Parathyroid adenoma (tissue), 2 donors: ENCODE measurements around the gene RCOR1.

ENCODE experiments used
- H2AFZ ChIP-seq: fragments of 300-600 bp; sonication (generic); one replicate; pipeline ENCODE4 v1.7.0; 2017; ENCODE audit warnings: antibody characterized with exemption, mild to moderate bottlenecking
- H3K27ac ChIP-seq: fragments of 300-600 bp; sonication (generic); one replicate; pipeline ENCODE4 v1.7.0; 2017
- H3K27me3 ChIP-seq: fragments of 300-600 bp; sonication (generic); one replicate; pipeline ENCODE4 v1.7.0; 2017; ENCODE audit warnings: low read length; ENCODE audit not compliant: control insufficient read depth, insufficient read depth
- H3K36me3 ChIP-seq: fragments of 300-600 bp; sonication (generic); one replicate; pipeline ENCODE4 v1.7.0; 2017; ENCODE audit warnings: low read length; ENCODE audit not compliant: control insufficient read depth, insufficient read depth
- H3K4me1 ChIP-seq: fragments of 300-600 bp; sonication (generic); one replicate; pipeline ENCODE4 v1.7.0; 2017; ENCODE audit warnings: control low read depth
- H3K4me2 ChIP-seq: fragments of 300-600 bp; sonication (generic); one replicate; pipeline ENCODE4 v1.7.0; 2017; ENCODE audit warnings: low read length
- H3K4me3 ChIP-seq: fragments of 300-600 bp; sonication (generic); one replicate; pipeline ENCODE4 v1.7.0; 2017; ENCODE audit warnings: low read depth, low read length
- H3K79me2 ChIP-seq: fragments of 300-600 bp; sonication (generic); one replicate; pipeline ENCODE4 v1.7.0; 2017; ENCODE audit warnings: control low read depth
- H3K9ac ChIP-seq: fragments of 300-600 bp; sonication (generic); one replicate; pipeline ENCODE4 v1.7.0; 2017; ENCODE audit warnings: mild to moderate bottlenecking
- H3K9me3 ChIP-seq: fragments of 300-600 bp; sonication (generic); one replicate; pipeline ENCODE4 v1.7.0; 2017; ENCODE audit warnings: low read length; ENCODE audit not compliant: control insufficient read depth
- TF ChIP-seq, protein P1 (sequence below): fragments of 300-600 bp; sonication (generic); IDR thresholded peaks from one replicate; pipeline ENCODE4 v1.7.0; 2017; ENCODE audit warnings: antibody characterized with exemption, mild to moderate bottlenecking
- donor health status: primary hyperparathyroidism.

Gene RCOR1

GRCh38 chr14:102591944-102592762 lies at the start of gene RCOR1:
TSS of gene RCOR1 (plus strand) at chr14:102592649. CDS start at chr14:102592887, 238 bp downstream.
- Histone ChIP-seq H3K36me3 (no peaks in the 10 kb centered on the region), H3K9me3 (no peaks in the 10 kb centered on the region), H3K79me2 (peaks cover 3% of the 10 kb centered on the region), H3K9ac (peak within 1 kb of the TSS; percentile 91), H3K4me1 (peaks cover 2% of the 10 kb centered on the region), H3K27ac (peak within 1 kb of the TSS; percentile 87), H2AFZ (peak within 1 kb of the TSS; percentile 90), H3K4me2 (peak within 1 kb of the TSS; percentile 93), H3K27me3 (no peaks in the 10 kb centered on the region), H3K4me3 (peak within 1 kb of the TSS; percentile 93)
- TF ChIP-seq, protein P1, sequence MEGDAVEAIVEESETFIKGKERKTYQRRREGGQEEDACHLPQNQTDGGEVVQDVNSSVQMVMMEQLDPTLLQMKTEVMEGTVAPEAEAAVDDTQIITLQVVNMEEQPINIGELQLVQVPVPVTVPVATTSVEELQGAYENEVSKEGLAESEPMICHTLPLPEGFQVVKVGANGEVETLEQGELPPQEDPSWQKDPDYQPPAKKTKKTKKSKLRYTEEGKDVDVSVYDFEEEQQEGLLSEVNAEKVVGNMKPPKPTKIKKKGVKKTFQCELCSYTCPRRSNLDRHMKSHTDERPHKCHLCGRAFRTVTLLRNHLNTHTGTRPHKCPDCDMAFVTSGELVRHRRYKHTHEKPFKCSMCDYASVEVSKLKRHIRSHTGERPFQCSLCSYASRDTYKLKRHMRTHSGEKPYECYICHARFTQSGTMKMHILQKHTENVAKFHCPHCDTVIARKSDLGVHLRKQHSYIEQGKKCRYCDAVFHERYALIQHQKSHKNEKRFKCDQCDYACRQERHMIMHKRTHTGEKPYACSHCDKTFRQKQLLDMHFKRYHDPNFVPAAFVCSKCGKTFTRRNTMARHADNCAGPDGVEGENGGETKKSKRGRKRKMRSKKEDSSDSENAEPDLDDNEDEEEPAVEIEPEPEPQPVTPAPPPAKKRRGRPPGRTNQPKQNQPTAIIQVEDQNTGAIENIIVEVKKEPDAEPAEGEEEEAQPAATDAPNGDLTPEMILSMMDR: no peak

DNA sequence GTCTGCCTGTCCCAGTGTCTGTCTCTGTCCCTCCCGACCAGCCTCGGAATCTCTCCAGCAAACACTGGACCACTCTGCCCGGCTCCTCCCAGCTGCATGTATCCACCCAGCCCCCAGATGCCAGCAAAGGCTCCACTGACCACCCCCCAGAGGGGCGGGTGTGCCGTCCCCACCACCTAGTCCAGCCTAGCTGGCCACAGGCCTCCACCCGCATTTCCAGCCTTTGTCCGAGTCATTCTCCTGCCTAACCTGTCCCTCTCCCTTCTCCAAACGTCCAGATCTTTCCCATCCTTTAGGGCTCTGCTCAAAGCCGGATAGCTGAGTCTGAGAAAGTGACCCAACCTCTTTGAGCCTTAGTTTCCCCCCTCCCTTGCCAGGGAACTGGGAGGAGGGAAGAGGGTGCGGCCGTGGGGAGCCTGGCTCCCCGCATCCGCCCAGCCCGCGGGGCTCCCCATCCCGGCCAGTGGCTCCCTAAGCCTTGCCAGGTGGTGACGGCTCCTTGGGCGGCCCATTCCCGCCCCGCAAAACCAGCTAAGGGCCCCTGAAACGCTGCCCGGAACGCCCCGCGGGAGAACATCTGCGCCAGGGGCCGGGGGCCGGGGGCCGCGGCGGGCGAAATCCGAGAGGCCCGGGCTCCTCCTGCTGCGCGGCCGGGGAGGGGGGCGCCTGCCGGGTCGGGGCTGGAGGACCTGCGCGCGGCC lies 48.3 kb upstream of the RCOR1 start:
- H3K79me2 ChIP-seq: no peaks in the 10 kb centered on the region
- no peak overlapping the region for H2AFZ ChIP-seq
- no peak overlapping the region for H3K9ac ChIP-seq
- no peak overlapping the region for H3K4me2 ChIP-seq
- H3K4me1 ChIP-seq: no peaks in the 10 kb centered on the region
- peaks cover 11% of the 10 kb centered on the region for H3K27me3 ChIP-seq
- TF ChIP-seq, protein P1: no peak
- H3K4me3 ChIP-seq: no peak overlapping the region
- H3K36me3 ChIP-seq: no peaks in the 10 kb centered on the region
- H3K9me3 ChIP-seq: no peaks in the 10 kb centered on the region
- H3K27ac ChIP-seq: no peak overlapping the region

DNA sequence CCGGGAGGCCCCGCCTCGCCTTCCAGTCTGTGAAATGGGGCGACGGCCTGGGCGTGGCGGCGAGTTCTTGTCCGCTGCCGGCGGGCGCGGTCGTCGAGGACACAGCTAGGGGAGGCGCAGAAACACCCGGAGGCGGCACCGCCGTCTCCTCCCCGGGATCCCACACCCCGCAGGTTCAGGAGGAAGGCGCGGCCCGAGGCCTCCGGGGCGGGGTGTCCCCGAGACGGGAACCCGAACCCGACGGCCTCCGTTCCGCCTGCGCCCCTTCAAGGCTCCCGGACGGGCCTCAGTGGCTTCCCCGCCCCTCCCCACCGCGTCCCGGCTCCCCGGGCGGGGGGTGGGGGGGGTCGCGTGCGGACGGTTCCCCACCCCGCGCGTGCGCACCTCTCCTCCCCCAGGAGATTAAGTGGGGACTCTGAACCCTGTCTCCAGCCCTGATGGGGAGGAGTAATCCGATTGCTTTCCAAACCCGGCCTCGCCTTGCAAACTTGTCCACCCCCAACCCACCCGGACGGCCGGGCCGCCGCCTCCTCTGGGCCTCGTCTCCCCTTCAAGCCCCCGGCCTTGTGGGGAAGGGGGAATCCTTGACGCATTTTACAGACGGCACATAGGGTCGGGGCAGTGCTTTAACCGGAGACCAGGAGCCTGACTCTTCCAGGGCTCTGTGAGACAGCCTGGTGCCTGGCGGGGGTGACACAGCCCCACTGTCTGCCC lies 47.5 kb upstream of the RCOR1 start:
- no peaks in the 10 kb centered on the region for H3K36me3 ChIP-seq
- H3K4me2 ChIP-seq: no peak overlapping the region
- peak overlapping the region; percentile 38 for H2AFZ ChIP-seq
- H3K27ac ChIP-seq: no peak overlapping the region
- TF ChIP-seq, protein P1: no peak
- no peak overlapping the region for H3K4me3 ChIP-seq
- H3K9me3 ChIP-seq: no peaks in the 10 kb centered on the region
- peaks cover 11% of the 10 kb centered on the region for H3K27me3 ChIP-seq
- H3K9ac ChIP-seq: no peak overlapping the region
- H3K4me1 ChIP-seq: no peaks in the 10 kb centered on the region
- no peaks in the 10 kb centered on the region for H3K79me2 ChIP-seq

GRCh38 chr14:102545461-102546265 lies 46.8 kb upstream of the RCOR1 start:
- Histone ChIP-seq H3K9me3 (no peaks in the 10 kb centered on the region), H3K79me2 (no peaks in the 10 kb centered on the region), H3K4me2 (no peak overlapping the region), H3K27me3 (peaks cover 11% of the 10 kb centered on the region), H3K9ac (no peak overlapping the region), H2AFZ (peak overlapping the region; percentile 38), H3K27ac (no peak overlapping the region), H3K36me3 (no peaks in the 10 kb centered on the region), H3K4me3 (no peak overlapping the region), H3K4me1 (no peaks in the 10 kb centered on the region)
- TF ChIP-seq, protein P1: no peak
